ENCODE measurements around the gene BRINP2. TPM values are rescaled to one million over a fixed set of nuclear protein-coding genes. Genes with fewer than 3 reads are reported as not detected.

Gene BRINP2
- total RNA-seq, 4 donors from 2014 or later: not detected

DNA sequence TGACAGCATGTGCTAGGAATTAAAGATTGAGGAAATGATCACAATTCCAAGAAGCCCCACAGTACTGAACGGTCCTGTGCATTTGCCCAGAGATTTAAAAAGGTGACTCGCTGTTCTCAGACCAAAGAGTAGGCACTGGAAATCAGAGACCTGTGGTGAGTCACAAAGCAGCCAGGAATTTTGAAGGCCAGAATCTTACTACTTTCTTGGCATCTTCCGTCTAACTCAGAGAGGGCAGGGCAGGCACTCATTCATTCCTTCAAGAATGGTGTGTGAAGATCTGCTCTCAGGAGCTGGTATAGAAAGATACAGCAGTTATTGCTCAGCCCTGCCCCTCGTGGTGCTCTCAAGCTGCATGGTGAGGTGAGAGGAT, 57.9 kb downstream of the BRINP2 start:
- Histone ChIP-seq H3K36me3 (no peaks in the 10 kb centered on the region), H3K4me1 (peaks cover 0 to 6% of the 10 kb centered on the region in 2 donors), H3K9me3 (no peaks in the 10 kb centered on the region), H3K27ac (no peak overlapping the region), H3K27me3 (no peaks in the 10 kb centered on the region), H3K4me3 (replicated peaks in 1 of 3) (no peak overlapping the region)
- DNase-seq: no peak
- intact Hi-C loops (cut with DNase I): no loop called here
- TF ChIP-seq, protein P1, sequence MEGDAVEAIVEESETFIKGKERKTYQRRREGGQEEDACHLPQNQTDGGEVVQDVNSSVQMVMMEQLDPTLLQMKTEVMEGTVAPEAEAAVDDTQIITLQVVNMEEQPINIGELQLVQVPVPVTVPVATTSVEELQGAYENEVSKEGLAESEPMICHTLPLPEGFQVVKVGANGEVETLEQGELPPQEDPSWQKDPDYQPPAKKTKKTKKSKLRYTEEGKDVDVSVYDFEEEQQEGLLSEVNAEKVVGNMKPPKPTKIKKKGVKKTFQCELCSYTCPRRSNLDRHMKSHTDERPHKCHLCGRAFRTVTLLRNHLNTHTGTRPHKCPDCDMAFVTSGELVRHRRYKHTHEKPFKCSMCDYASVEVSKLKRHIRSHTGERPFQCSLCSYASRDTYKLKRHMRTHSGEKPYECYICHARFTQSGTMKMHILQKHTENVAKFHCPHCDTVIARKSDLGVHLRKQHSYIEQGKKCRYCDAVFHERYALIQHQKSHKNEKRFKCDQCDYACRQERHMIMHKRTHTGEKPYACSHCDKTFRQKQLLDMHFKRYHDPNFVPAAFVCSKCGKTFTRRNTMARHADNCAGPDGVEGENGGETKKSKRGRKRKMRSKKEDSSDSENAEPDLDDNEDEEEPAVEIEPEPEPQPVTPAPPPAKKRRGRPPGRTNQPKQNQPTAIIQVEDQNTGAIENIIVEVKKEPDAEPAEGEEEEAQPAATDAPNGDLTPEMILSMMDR (IDR thresholded peaks at IDR 0.05): no peak
- no peak for TF ChIP-seq POLR2A (IDR thresholded peaks at IDR 0.05)
- 74 to 92% methylated on average over 4 of the region's 4 CpGs for WGBS, 2 donors

DNA sequence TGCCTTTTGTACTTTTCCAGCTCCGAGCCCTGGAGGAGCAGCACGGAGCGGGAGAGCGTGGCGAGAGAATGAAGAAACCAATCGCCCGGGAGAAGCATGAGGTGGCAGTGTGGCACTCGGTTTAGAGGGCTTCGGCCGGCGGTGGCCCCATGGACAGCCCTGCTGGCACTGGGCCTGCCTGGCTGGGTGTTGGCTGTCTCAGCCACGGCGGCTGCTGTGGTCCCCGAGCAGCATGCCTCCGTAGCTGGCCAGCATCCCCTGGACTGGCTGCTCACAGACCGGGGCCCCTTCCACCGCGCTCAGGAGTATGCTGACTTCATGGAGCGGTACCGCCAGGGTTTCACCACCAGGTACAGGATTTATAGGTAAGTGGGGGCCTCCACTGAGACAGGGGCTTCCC, 59.0 kb downstream of the BRINP2 start:
- Histone ChIP-seq H3K27ac (no peak overlapping the region), H3K4me1 (peaks cover 0 to 6% of the 10 kb centered on the region in 2 donors), H3K36me3 (no peaks in the 10 kb centered on the region), H3K9me3 (no peaks in the 10 kb centered on the region), H3K27me3 (no peaks in the 10 kb centered on the region), H3K4me3 (replicated peaks in 1 of 3) (no peak overlapping the region)
- intact Hi-C loops (cut with DNase I): no loop called here
- 91 to 95% methylated on average over 13 to 16 of the region's 20 CpGs for WGBS, 2 donors
- TF ChIP-seq, protein P1 (IDR thresholded peaks at IDR 0.05): no peak
- TF ChIP-seq POLR2A (IDR thresholded peaks at IDR 0.05): no peak
- DNase-seq: no peak

DNA sequence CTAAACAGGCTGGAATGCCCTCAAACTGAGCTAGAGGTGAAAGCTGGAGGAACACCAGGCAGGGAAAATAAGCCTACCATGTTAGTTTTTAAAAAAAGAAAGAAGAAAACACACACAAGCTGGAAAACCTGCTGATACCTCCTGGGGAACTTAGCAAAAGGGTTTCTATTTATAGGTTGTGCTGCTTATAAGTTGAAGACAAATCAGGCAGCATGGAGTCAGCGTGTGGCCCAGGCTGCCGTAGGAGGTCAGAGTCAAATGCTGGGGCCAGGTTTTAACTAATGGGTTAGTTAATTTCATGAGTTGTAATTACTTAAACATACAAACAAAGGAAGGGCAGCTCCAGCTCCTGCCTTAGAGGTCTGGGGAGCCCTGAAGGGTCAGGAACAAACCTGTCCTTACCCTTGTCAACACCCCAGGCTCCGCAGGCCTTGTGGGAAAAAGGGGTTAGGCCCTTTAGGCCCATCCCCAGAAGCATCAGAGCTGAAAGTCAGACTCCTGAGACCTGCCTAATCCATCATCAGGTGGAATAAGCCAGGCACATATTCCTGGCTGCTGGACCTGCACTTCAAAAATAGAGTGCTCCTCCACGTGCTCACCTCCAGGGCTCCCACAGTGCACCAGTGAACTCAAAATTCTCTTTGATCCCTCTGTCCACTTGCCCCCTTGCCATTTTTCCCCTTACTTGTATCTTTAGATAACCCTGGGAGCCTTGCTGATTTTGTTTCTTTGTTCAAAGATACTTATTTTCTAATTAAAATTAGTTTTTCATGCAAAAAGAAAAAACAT, 59.7 kb downstream of the BRINP2 start:
- intact Hi-C loops (cut with DNase I): no loop called here
- Histone ChIP-seq H3K9me3 (no peaks in the 10 kb centered on the region), H3K4me1 (peaks cover 0 to 6% of the 10 kb centered on the region in 2 donors), H3K27me3 (no peaks in the 10 kb centered on the region), H3K36me3 (no peaks in the 10 kb centered on the region), H3K27ac (no peak overlapping the region), H3K4me3 (replicated peaks in 1 of 3) (no peak overlapping the region)
- no peak for TF ChIP-seq POLR2A (IDR thresholded peaks at IDR 0.05)
- TF ChIP-seq, protein P1 (IDR thresholded peaks at IDR 0.05): no peak
- WGBS, 2 donors: 84 to 86% methylated on average over 4 of the region's 4 CpGs
- DNase-seq: no peak

DNA sequence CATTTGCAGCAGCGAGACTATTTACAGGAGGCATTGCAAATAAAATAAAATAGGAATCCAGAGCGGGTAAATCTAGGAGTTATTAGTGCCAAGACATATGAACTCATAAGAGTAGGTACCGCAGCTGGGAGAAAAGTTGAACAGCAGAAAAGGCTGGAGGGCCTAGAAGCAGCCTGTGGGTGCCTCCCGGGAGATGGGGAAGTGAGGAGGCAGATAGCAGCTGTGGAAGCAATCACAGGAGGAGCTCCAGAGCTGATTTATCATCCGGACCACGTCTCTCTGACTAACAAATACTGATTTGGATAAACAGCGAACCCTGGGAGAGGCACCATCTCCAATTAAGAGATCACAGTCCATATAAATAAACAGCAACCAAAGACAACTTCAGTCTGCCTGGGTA, 64.6 kb downstream of the BRINP2 start:
- no peaks in the 10 kb centered on the region for H3K9me3 ChIP-seq
- 78 to 84% methylated on average over 7 of the region's 7 CpGs for WGBS, 2 donors
- H3K36me3 ChIP-seq: no peaks in the 10 kb centered on the region
- H3K27me3 ChIP-seq: no peaks in the 10 kb centered on the region
- intact Hi-C loops (cut with DNase I): no loop called here
- DNase-seq: no peak
- TF ChIP-seq POLR2A (IDR thresholded peaks at IDR 0.05): no peak
- TF ChIP-seq, protein P1 (IDR thresholded peaks at IDR 0.05): no peak
- no peaks in the 10 kb centered on the region for H3K4me1 ChIP-seq
- no peak overlapping the region for H3K4me3 ChIP-seq (replicated peaks in 1 of 3)
- no peak overlapping the region for H3K27ac ChIP-seq

DNA sequence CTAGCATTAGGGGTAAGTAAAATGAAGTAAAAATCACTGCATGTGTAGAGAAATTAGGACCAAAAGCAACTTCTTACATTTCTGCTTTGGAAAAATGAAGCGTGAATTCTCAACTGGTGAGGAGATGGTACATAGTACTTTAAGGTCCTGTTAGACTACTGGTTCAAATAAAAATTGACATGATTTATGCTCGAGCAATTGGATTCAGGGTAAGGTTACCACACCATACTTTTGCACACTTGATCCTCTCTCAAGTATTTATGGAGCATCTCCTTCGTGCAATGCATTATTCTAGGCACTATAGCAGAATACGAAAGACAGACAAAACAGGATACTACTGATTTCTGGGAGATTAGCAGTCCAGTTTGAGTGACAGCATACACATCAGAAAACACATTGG, 66.2 kb downstream of the BRINP2 start:
- no peaks in the 10 kb centered on the region for H3K9me3 ChIP-seq
- intact Hi-C loops (cut with DNase I): no loop called here
- no peak for DNase-seq
- no peaks in the 10 kb centered on the region for H3K4me1 ChIP-seq
- TF ChIP-seq POLR2A (IDR thresholded peaks at IDR 0.05): no peak
- TF ChIP-seq, protein P1 (IDR thresholded peaks at IDR 0.05): no peak
- H3K27me3 ChIP-seq: no peaks in the 10 kb centered on the region
- no peak overlapping the region for H3K4me3 ChIP-seq (replicated peaks in 1 of 3)
- 85% methylated on average over 4 of the region's 4 CpGs for WGBS, 2 donors
- H3K27ac ChIP-seq: no peak overlapping the region
- no peaks in the 10 kb centered on the region for H3K36me3 ChIP-seq

Data from thyroid gland (tissue), 4 donors.